ENCODE results near the gene GPR173.

DNA sequence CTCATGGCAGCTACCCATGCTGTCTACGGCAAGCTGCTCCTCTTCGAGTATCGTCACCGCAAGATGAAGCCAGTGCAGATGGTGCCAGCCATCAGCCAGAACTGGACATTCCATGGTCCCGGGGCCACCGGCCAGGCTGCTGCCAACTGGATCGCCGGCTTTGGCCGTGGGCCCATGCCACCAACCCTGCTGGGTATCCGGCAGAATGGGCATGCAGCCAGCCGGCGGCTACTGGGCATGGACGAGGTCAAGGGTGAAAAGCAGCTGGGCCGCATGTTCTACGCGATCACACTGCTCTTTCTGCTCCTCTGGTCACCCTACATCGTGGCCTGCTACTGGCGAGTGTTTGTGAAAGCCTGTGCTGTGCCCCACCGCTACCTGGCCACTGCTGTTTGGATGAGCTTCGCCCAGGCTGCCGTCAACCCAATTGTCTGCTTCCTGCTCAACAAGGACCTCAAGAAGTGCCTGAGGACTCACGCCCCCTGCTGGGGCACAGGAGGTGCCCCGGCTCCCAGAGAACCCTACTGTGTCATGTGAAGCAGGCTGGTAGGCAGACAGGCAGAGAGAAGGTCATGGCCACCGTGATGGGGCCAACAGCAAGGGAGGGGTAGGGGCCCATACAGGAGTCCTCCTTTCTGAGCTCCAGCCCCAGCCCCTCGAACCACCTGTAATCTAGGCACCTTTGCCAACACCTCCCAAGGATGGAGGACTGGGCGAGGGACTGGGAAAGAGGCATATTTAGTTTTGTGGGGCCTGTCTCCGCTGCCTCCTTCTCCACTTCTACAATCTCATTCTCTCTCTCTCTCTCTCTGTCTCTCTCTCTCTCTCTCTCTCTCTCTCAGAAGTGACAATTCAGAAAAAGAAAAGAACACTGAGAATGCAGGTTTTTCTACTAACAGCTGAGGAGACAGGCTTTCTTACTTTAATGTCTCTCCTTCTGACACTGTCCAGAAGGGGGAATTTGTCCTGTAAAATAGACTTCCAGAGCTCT lies 28.9 kb downstream of the GPR173 start:
- TF ChIP-seq NFIC (IDR thresholded peaks at IDR 0.05) (no peak), RAD21 (IDR thresholded peaks at IDR 0.05; ENCODE audit: low read depth) (no peak), EP300 (IDR thresholded peaks at IDR 0.05; ENCODE audit: borderline replicate concordance) (no peak), CREB1 (IDR thresholded peaks at IDR 0.05; ENCODE audit: low read depth) (no peak), FOXM1 (IDR thresholded peaks at IDR 0.05; ENCODE audit: borderline replicate concordance, low read depth) (no peak), TAF1 (IDR thresholded peaks at IDR 0.05; ENCODE audit: low read depth) (no peak), EGR1 (IDR thresholded peaks at IDR 0.05) (no peak), CEBPB (IDR thresholded peaks at IDR 0.05) (no peak)
- TF ChIP-seq, protein P1, sequence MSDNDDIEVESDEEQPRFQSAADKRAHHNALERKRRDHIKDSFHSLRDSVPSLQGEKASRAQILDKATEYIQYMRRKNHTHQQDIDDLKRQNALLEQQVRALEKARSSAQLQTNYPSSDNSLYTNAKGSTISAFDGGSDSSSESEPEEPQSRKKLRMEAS (IDR thresholded peaks at IDR 0.05), result no peak
